Esophagus muscularis mucosa (tissue), 4 donors: Measurements from ENCODE around the gene TBC1D21.

Experiments used
- CTCF ChIP-seq, 3 experiments: fragments of 200-600 bp in 2 of 3; fragments of 450-650 bp in 1 of 3; sonication (generic) in 2 of 3; IDR thresholded peaks; one replicate each; pipeline ENCODE4 v1.5.1; 2017 to 2019; ENCODE audit warnings: antibody characterized with exemption in 3 of 3, mild to moderate bottlenecking in 2 of 3, moderate library complexity in 1 of 3
- EP300 ChIP-seq: sonication (generic); formaldehyde crosslinking; IDR thresholded peaks from one replicate; pipeline ENCODE4 v1.6.1; 2017; ENCODE audit warnings: antibody characterized with exemption
- POLR2AphosphoS5 ChIP-seq, 2 donors: sonication (generic); formaldehyde crosslinking; IDR thresholded peaks; one replicate each; pipeline ENCODE4 v1.6.1; 2017; ENCODE audit warnings: antibody characterized with exemption in 2 of 2

GRCh38 chr15:73937296-73937695 lies 63.9 kb downstream of the TBC1D21 start:
- TF ChIP-seq CTCF (IDR thresholded peaks at IDR 0.05) (no peak), POLR2AphosphoS5 (IDR thresholded peaks at IDR 0.05) (no peak), EP300 (no peak)
